ENCODE results near the gene CACNG4.

CACNG4 gene

GRCh38 chr17:67044016-67044772 lies 79.7 kb downstream of the CACNG4 start, which contains the start of gene CACNG1:
Gene CACNG1, plus strand, starts transcription at chr17:67044554. Its CDS starts 107 bp downstream, at chr17:67044661.
- H3K36me3 ChIP-seq = no peaks in the 10 kb centered on the region
- no peak within 1 kb of the TSS for H3K27ac ChIP-seq
- H3K4me3 ChIP-seq (ENCODE audit: low read depth in 1 of 2, low read length in 1 of 2) = no peak within 1 kb of the TSS
- no peaks in the 10 kb centered on the region for H3K9me3 ChIP-seq
- no peak for TF ChIP-seq CTCF (IDR thresholded peaks at IDR 0.05)
- H3K27me3 ChIP-seq = no peaks in the 10 kb centered on the region
- H3K4me1 ChIP-seq (ENCODE audit: control insufficient read depth in 1 of 2, insufficient read depth in 1 of 2, low read depth in 1 of 2, low read length in 1 of 2) = no peaks in the 10 kb centered on the region

- H3K36me3 ChIP-seq = no peaks in the 10 kb centered on the region
- H3K4me3 ChIP-seq (ENCODE audit: low read depth in 1 of 2, low read length in 1 of 2) = no peak overlapping the region
- H3K27me3 ChIP-seq = no peaks in the 10 kb centered on the region
- no peak overlapping the region for H3K27ac ChIP-seq
- TF ChIP-seq CTCF (IDR thresholded peaks at IDR 0.05) = no peak
- no peaks in the 10 kb centered on the region for H3K9me3 ChIP-seq
- H3K4me1 ChIP-seq (ENCODE audit: control insufficient read depth in 1 of 2, insufficient read depth in 1 of 2, low read depth in 1 of 2, low read length in 1 of 2) = no peaks in the 10 kb centered on the region
These were observed 80.4 kb downstream of the CACNG4 start for GRCh38 chr17:67044940-67045339.

GRCh38 chr17:67046398-67046797 lies 81.9 kb downstream of the CACNG4 start:
- no peak for TF ChIP-seq CTCF (IDR thresholded peaks at IDR 0.05)
- Histone ChIP-seq H3K36me3 (no peaks in the 10 kb centered on the region), H3K9me3 (no peaks in the 10 kb centered on the region), H3K4me3 (ENCODE audit: low read depth in 1 of 2, low read length in 1 of 2) (no peak overlapping the region), H3K27ac (no peak overlapping the region), H3K27me3 (no peaks in the 10 kb centered on the region), H3K4me1 (ENCODE audit: control insufficient read depth in 1 of 2, insufficient read depth in 1 of 2, low read depth in 1 of 2, low read length in 1 of 2) (no peaks in the 10 kb centered on the region)

- H3K27me3 ChIP-seq = no peaks in the 10 kb centered on the region
- H3K36me3 ChIP-seq = no peaks in the 10 kb centered on the region
- H3K9me3 ChIP-seq = no peaks in the 10 kb centered on the region
- no peak overlapping the region for H3K4me3 ChIP-seq (ENCODE audit: low read depth in 1 of 2, low read length in 1 of 2)
- H3K4me1 ChIP-seq (ENCODE audit: control insufficient read depth in 1 of 2, insufficient read depth in 1 of 2, low read depth in 1 of 2, low read length in 1 of 2) = no peaks in the 10 kb centered on the region
- H3K27ac ChIP-seq = no peak overlapping the region
- no peak for TF ChIP-seq CTCF (IDR thresholded peaks at IDR 0.05)
These were observed 82.9 kb downstream of the CACNG4 start for GRCh38 chr17:67047382-67047781.

GRCh38 chr17:67049025-67049739 lies 84.7 kb downstream of the CACNG4 start:
- no peak for TF ChIP-seq CTCF (IDR thresholded peaks at IDR 0.05)
- H3K4me3 ChIP-seq (ENCODE audit: low read depth in 1 of 2, low read length in 1 of 2) = no peak overlapping the region
- no peaks in the 10 kb centered on the region for H3K4me1 ChIP-seq (ENCODE audit: control insufficient read depth in 1 of 2, insufficient read depth in 1 of 2, low read depth in 1 of 2, low read length in 1 of 2)
- H3K36me3 ChIP-seq = no peaks in the 10 kb centered on the region
- no peaks in the 10 kb centered on the region for H3K27me3 ChIP-seq
- no peak overlapping the region for H3K27ac ChIP-seq
- H3K9me3 ChIP-seq = no peaks in the 10 kb centered on the region
